Upper lobe of left lung (tissue), 6 donors: ENCODE results near the gene THSD1. TPM values are rescaled to one million over a fixed set of nuclear protein-coding genes. Genes with fewer than 3 reads are reported as not detected.
"Not testable (repeated sequence)": the region's sequence is repeated elsewhere in the genome, so short reads cannot be mapped to it uniquely, and the experiment has no call there.

Experiments used
- ATAC-seq, 2 donors: fragments of 200-7000 bp; cut with Tn5 transposase; one replicate each; pipeline ENCODE4 v1.9.1; 2022; ENCODE audit warnings: mild to moderate bottlenecking in 2 of 2, moderate library complexity in 2 of 2; ENCODE audit not compliant: low FRiP score in 2 of 2
- DNase-seq, 2 donors: peaks; one replicate each; pipeline ENCODE4 v3.0.0-alpha.2; 2019 to 2020
- H3K27ac ChIP-seq, 4 donors: fragments of 200-600 bp; sonication (generic); one replicate each; pipeline ENCODE4 v1.5.1; 2016 to 2019
- H3K27me3 ChIP-seq, 4 donors: fragments of 200-600 bp; sonication (generic); one replicate each; pipeline ENCODE4 v1.5.1; 2017 to 2019
- H3K36me3 ChIP-seq, 4 donors: fragments of 200-600 bp; sonication (generic); one replicate each; pipeline ENCODE4 v1.5.1; 2016 to 2019
- H3K4me1 ChIP-seq, 4 donors: fragments of 200-600 bp; sonication (generic); one replicate each; pipeline ENCODE4 v1.5.1; 2018 to 2019
- H3K4me3 ChIP-seq, 4 donors: fragments of 200-600 bp; sonication (generic); one replicate each; pipeline ENCODE4 v1.5.1; 2017 to 2019; ENCODE audit warnings: mild to moderate bottlenecking in 2 of 4, moderate library complexity in 1 of 4
- H3K9me3 ChIP-seq, 4 donors: fragments of 200-600 bp; sonication (generic); one replicate each; pipeline ENCODE4 v1.5.1; 2018 to 2019
- CTCF ChIP-seq, 6 experiments: fragments of 450-650 bp in 4 of 6; fragments of 200-600 bp in 2 of 6; sonication (generic) in 2 of 6; IDR thresholded peaks; one replicate each; pipeline ENCODE4 v1.5.1; 2016 to 2019; ENCODE audit warnings: antibody characterized with exemption in 6 of 6
- EP300 ChIP-seq, 4 donors: sonication (generic); formaldehyde crosslinking; IDR thresholded peaks; one replicate each; pipeline ENCODE4 v1.5.1; 2017; ENCODE audit warnings: antibody characterized with exemption in 4 of 4, control low read depth in 2 of 4
- POLR2A ChIP-seq, 4 donors: fragments of 450-650 bp; IDR thresholded peaks; one replicate each; pipeline ENCODE4 v1.5.1; 2016 to 2017; ENCODE audit warnings: antibody characterized with exemption in 4 of 4, mild to moderate bottlenecking in 2 of 4
- POLR2AphosphoS5 ChIP-seq, 2 donors: sonication (generic); formaldehyde crosslinking; IDR thresholded peaks; one replicate each; pipeline ENCODE4 v1.5.1; 2017; ENCODE audit warnings: antibody characterized with exemption in 2 of 2
- WGBS, 2 donors: methylation state at CpG; one replicate each; pipeline ENCODE4 v1.1.5; 2017 to 2018; 5-methylcytosine and 5-hydroxymethylcytosine counted together
- total RNA-seq, 6 donors: library from RNA; depleted of rRNA in 4 of 6; stranded (reverse); fragments of >200 nt in 4 of 6; gene quantifications; one replicate each; pipeline versions ENCODE4 v1.1.0 to v1.2.1, GENCODE V29; 2016 to 2021
- donor health status: DM: no; HTN: no; CAD: no; lungs with moderate emphysema.
- donor health status: DM: no; HTN: yes; CAD: no; lungs with severe emphysema.

The THSD1 gene
- total RNA-seq, 6 donors from 2014 or later: 5.5 to 19.8 (median 12.1) TPM

- DNase-seq (no peak), ATAC-seq (no peak)
- H3K4me1 ChIP-seq: no peaks in the 10 kb centered on the region
- H3K27me3 ChIP-seq: no peaks in the 10 kb centered on the region
- H3K9me3 ChIP-seq: no peaks in the 10 kb centered on the region
- H3K36me3 ChIP-seq: no peaks in the 10 kb centered on the region
- H3K4me3 ChIP-seq: no peak overlapping the region
- no peak for TF ChIP-seq POLR2AphosphoS5 (IDR thresholded peaks at IDR 0.05)
- TF ChIP-seq CTCF (IDR thresholded peaks at IDR 0.05): no peak
- no peak for TF ChIP-seq EP300 (IDR thresholded peaks at IDR 0.05)
- no peak for TF ChIP-seq POLR2A (IDR thresholded peaks at IDR 0.05)
- WGBS, 2 donors: 72 to 76% methylated on average over 5 of the region's 5 CpGs
- H3K27ac ChIP-seq: no peak overlapping the region
Observed at GRCh38 chr13:52345631-52346251, 60.2 kb downstream of the THSD1 start.

- DNase-seq (no peak), ATAC-seq (peak in 1 of 2 donors; percentile 22)
- H3K27me3 ChIP-seq: no peaks in the 10 kb centered on the region
- no peak overlapping the region for H3K27ac ChIP-seq
- no peaks in the 10 kb centered on the region for H3K9me3 ChIP-seq
- H3K36me3 ChIP-seq: no peaks in the 10 kb centered on the region
- no peak overlapping the region for H3K4me3 ChIP-seq
- no peak for TF ChIP-seq EP300 (IDR thresholded peaks at IDR 0.05)
- no peak for TF ChIP-seq CTCF (IDR thresholded peaks at IDR 0.05)
- no peak for TF ChIP-seq POLR2AphosphoS5 (IDR thresholded peaks at IDR 0.05)
- TF ChIP-seq POLR2A (IDR thresholded peaks at IDR 0.05): no peak
- 89% methylated on average over 3 of the region's 3 CpGs for WGBS, 2 donors
- H3K4me1 ChIP-seq: no peaks in the 10 kb centered on the region
Observed at GRCh38 chr13:52345048-52345447, 60.9 kb downstream of the THSD1 start.

- no peaks in the 10 kb centered on the region for H3K4me1 ChIP-seq
- no peaks in the 10 kb centered on the region for H3K9me3 ChIP-seq
- no peaks in the 10 kb centered on the region for H3K27me3 ChIP-seq
- ATAC-seq (peak in 1 of 2 donors; percentile 80), DNase-seq (no peak)
- no peak for TF ChIP-seq CTCF (IDR thresholded peaks at IDR 0.05)
- no peak for TF ChIP-seq POLR2A (IDR thresholded peaks at IDR 0.05)
- TF ChIP-seq EP300 (IDR thresholded peaks at IDR 0.05): no peak
- no peak for TF ChIP-seq POLR2AphosphoS5 (IDR thresholded peaks at IDR 0.05)
- H3K36me3 ChIP-seq: no peaks in the 10 kb centered on the region
- H3K27ac ChIP-seq: peak overlapping the region in 1 of 4 donors; percentile 40
- peak overlapping the region in 1 of 4 donors; percentile 5 for H3K4me3 ChIP-seq
- whole genome bisulfite sequencing, 2 donors: 77 to 87% methylated on average over 10 of the region's 10 CpGs
Observed at GRCh38 chr13:52344108-52344507, 61.9 kb downstream of the THSD1 start.

GRCh38 chr13:52342203-52342602, 63.8 kb downstream of the THSD1 start:
- not testable (repeated sequence) for H3K9me3 ChIP-seq, H3K4me1 ChIP-seq, ATAC-seq, H3K4me3 ChIP-seq, H3K36me3 ChIP-seq, H3K27ac ChIP-seq, DNase-seq, H3K27me3 ChIP-seq
- WGBS, 2 donors: 83 to 90% methylated on average over 3 of the region's 3 CpGs

GRCh38 chr13:52337828-52338455, 68.0 kb downstream of the THSD1 start:
- H3K4me3 ChIP-seq, ATAC-seq, H3K27ac ChIP-seq, DNase-seq, H3K9me3 ChIP-seq, H3K27me3 ChIP-seq, H3K36me3 ChIP-seq, H3K4me1 ChIP-seq: not testable (repeated sequence)
- whole genome bisulfite sequencing, 2 donors: 78 to 85% methylated on average over 5 to 7 of the region's 7 CpGs

GRCh38 chr13:52334107-52334506, 71.9 kb downstream of the THSD1 start:
- not testable (repeated sequence) for H3K4me1 ChIP-seq, H3K36me3 ChIP-seq, ATAC-seq, H3K4me3 ChIP-seq, H3K9me3 ChIP-seq, H3K27me3 ChIP-seq, DNase-seq, H3K27ac ChIP-seq
- no CpG with 5 or more reads among the region's 22 CpGs for WGBS, 2 donors

GRCh38 chr13:52331844-52332243, 74.1 kb downstream of the THSD1 start:
- H3K9me3 ChIP-seq, DNase-seq, H3K4me1 ChIP-seq, ATAC-seq, H3K27me3 ChIP-seq, H3K4me3 ChIP-seq, H3K36me3 ChIP-seq, H3K27ac ChIP-seq: not testable (repeated sequence)
- WGBS, 2 donors: 82 to 84% methylated on average over 3 to 4 of the region's 6 CpGs
